SHP77 (cell line): Measurements from ENCODE around the gene OR4N2.
"Not testable (repeated sequence)": the region's sequence is repeated elsewhere in the genome, so short reads cannot be mapped to it uniquely, and the experiment has no call there.

Experiments
- DNase-seq, 2 experiments: peaks; one replicate each; lab custom pipeline; 2025; lab: John Stamatoyannopoulos, UW

The OR4N2 gene

GRCh38 chr14:19834203-19834848 is 30.8 kb downstream of the OR4N2 start:
- DNase-seq = not testable (repeated sequence)

GRCh38 chr14:19838433-19838832 is 34.9 kb downstream of the OR4N2 start:
- no peak for DNase-seq

DNA sequence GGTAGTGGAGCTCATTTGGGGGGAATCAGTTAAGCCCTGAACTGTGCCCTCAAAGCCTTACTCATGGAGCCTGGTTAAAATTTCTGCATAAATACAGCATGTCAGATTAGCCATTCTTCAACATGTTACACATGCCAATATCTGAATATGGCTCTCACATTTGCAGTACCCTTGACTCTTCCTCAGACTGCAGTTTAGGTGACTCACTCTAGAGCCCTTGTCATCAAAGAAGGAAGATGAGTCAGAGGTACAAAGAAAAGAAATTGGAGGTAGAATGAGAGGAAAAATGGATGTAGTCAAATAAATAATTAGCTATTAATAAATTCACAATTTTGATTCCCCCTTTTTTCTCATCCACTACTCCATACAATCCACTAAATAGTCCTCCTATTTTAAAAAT is 47.8 kb downstream of the OR4N2 start:
- no peak for DNase-seq

- not testable (repeated sequence) for DNase-seq
Observed at GRCh38 chr14:19866061-19866669, 62.6 kb downstream of the OR4N2 start.

DNA sequence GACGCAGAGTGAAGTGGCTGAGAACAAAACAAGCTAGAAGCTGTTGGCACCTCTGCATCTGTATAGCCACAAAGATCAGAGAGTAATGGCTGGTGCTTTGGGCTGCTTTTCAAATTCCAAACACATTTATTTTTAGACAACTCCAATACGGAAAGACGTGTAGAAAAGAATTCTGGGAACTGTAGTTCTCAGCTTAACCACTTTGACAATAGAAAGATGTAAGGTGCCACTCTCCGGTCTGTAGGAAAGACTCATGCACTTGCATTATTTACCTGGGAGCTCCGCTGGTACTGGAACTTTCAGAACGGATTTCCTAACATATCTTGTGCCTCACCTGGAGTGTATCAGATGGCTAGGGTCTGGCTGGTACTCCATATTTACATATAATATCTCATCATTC is 69.6 kb downstream of the OR4N2 start:
- no peak for DNase-seq

GRCh38 chr14:19874842-19875241 is 71.3 kb downstream of the OR4N2 start, which contains the start of gene OR4K2:
OR4K2 (plus strand) TSS chr14:19875142; CDS start chr14:19876268, 1,126 bp downstream.
- DNase-seq = no peak

DNA sequence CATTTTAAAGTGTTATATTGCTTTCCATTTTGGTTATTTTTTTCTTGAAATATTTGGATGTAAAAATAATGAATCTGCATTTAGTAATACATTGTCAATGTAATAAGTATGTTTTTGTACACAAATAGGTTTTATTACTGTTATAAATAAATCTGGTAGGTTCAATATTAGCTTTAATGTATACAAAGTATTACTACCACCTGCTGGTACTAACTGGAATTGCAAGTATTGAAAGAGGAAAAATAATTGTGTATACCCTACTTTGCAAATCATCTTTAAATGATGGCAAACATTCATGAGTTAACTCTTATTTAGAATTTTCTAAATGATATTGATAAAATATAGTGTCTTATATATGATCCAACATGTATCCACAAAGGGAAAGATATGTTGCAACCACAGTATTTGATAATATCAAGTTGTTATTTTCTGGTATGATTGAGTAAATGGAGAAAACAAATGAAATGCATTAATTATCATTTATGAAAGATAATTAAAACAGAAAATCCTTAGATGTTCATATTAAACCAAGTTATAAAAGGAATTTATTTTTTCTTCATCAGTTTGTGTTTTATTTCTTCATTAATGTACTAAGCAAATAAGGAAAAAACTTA is 74.6 kb downstream of the OR4N2 start:
- peak; percentile 8 to 15 for DNase-seq
